PC-9 (cell line): ENCODE measurements around the gene NAXD.

Experiments
- EZH2 ChIP-seq: fragments of 200-600 bp; sonication (generic); IDR thresholded peaks from 2 replicates; pipeline ENCODE4 v1.8.0; 2017; ENCODE audit warnings: antibody characterized with exemption, low read depth
- TF ChIP-seq, protein P1 (sequence below): fragments of 200-600 bp; sonication (generic); conservative IDR thresholded peaks from 2 replicates; pipeline ENCODE4 v1.6.1; 2017; ENCODE audit warnings: mixed run types, antibody characterized with exemption, mild to moderate bottlenecking, moderate library complexity

DNA sequence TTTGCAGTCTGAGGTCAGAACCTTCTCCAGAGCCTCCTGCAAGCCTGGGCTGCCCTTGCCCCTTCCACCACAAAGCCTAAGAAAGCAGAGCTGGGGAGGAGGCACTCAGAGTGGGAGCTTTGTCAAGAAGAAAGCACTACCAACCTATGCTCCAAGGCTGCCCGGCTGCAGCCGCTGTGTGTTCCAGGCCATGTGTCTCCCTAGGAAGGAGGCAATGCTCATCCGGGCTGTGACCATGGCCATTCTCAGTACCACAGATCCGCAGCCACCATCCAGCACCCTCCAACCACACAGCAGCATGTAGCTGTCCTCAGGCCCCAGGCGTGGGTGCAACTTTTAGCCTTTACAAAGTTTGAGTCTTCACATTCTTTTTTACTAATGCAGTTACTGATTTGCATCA, 68.6 kb downstream of the NAXD start:
- TF ChIP-seq, protein P1, sequence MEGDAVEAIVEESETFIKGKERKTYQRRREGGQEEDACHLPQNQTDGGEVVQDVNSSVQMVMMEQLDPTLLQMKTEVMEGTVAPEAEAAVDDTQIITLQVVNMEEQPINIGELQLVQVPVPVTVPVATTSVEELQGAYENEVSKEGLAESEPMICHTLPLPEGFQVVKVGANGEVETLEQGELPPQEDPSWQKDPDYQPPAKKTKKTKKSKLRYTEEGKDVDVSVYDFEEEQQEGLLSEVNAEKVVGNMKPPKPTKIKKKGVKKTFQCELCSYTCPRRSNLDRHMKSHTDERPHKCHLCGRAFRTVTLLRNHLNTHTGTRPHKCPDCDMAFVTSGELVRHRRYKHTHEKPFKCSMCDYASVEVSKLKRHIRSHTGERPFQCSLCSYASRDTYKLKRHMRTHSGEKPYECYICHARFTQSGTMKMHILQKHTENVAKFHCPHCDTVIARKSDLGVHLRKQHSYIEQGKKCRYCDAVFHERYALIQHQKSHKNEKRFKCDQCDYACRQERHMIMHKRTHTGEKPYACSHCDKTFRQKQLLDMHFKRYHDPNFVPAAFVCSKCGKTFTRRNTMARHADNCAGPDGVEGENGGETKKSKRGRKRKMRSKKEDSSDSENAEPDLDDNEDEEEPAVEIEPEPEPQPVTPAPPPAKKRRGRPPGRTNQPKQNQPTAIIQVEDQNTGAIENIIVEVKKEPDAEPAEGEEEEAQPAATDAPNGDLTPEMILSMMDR, result no peak
- TF ChIP-seq EZH2, result no peak
